Urinary bladder (tissue), 4 donors: Measurements from ENCODE around the gene HMGXB4. TPM values are rescaled to one million over a fixed set of nuclear protein-coding genes. Genes with fewer than 3 reads are reported as not detected.

ENCODE experiments used
- DNase-seq: peaks from one replicate; pipeline ENCODE4 v3.0.0-alpha.2; 2015; ENCODE audit errors: extremely low spot score
- H3K27ac ChIP-seq: one replicate; pipeline ENCODE4 v1.5.1; 2013; ENCODE audit warnings: low read depth, mild to moderate bottlenecking, moderate library complexity
- H3K36me3 ChIP-seq: one replicate; pipeline ENCODE4 v1.6.1; 2013; ENCODE audit warnings: mild to moderate bottlenecking, moderate library complexity; ENCODE audit not compliant: insufficient read depth
- H3K4me1 ChIP-seq: one replicate; pipeline ENCODE4 v1.6.1; 2013; ENCODE audit warnings: mild to moderate bottlenecking, moderate library complexity; ENCODE audit not compliant: insufficient read depth
- H3K4me3 ChIP-seq: one replicate; pipeline ENCODE4 v1.5.1; 2013; ENCODE audit warnings: low read depth, low read length
- WGBS: extraction: QIAGEN DNeasy Blood & Tissue Kit; methylation state at CpG from one replicate; pipeline ENCODE4 v1.1.7; 2013; 5-methylcytosine and 5-hydroxymethylcytosine counted together
- polyA plus RNA-seq: library from polyadenylated mRNA; stranded (reverse); fragments of 200-250 nt; gene quantifications from one replicate; pipeline ENCODE4 v1.2.3, GENCODE V29; 2013
- total RNA-seq: library from RNA; depleted of rRNA; stranded (reverse); fragments of >200 nt; gene quantifications from one replicate; pipeline ENCODE4 v1.2.3, GENCODE V29; 2014
- donor health status: healthy with polysubstance abuse.
- donor health status: healthy.

Gene HMGXB4
- total and polyA plus RNA-seq, 2 donors, result 14.0 to 18.9 TPM

GRCh38 chr22:35276019-35276418, 18.7 kb downstream of the HMGXB4 start:
- Histone ChIP-seq H3K36me3 (no peaks in the 10 kb centered on the region), H3K4me3 (no peak overlapping the region), H3K27ac (no peak overlapping the region), H3K4me1 (peaks cover 1% of the 10 kb centered on the region)
- 84% methylated on average over 4 of the region's 4 CpGs for WGBS
- DNase-seq, result no peak

- H3K4me3 ChIP-seq, result no peak overlapping the region
- 89% methylated on average over 1 of the region's 1 CpG for WGBS
- H3K27ac ChIP-seq, result no peak overlapping the region
- H3K36me3 ChIP-seq, result peaks cover 14% of the 10 kb centered on the region
- no peak for DNase-seq
- no peaks in the 10 kb centered on the region for H3K4me1 ChIP-seq
Observed at GRCh38 chr22:35288116-35288515, 30.8 kb downstream of the HMGXB4 start.

DNA sequence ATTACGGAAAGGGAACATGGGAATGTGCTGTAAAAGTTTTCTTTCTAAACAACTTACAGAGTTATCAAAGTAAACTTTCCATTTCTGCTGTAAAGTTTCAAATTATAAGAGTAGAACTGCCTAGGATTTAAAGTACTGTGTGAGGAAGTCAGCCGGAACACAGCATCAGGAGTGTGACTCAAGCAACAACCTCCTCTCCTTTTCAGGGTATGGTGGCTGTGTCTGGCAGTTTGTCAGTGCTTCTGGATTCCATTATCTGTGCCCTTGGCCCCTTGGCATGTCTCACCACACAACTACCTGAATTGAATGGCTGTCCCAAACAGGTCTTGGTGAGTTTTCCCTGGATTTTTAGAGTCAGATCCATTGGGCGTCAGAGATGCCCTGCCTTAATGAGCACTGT, 35.5 kb downstream of the HMGXB4 start:
- DNase-seq, result no peak
- Histone ChIP-seq H3K4me3 (no peak overlapping the region), H3K4me1 (no peaks in the 10 kb centered on the region), H3K36me3 (peaks cover 5% of the 10 kb centered on the region), H3K27ac (no peak overlapping the region)
- WGBS, result 93% methylated on average over 3 of the region's 3 CpGs

- Histone ChIP-seq H3K27ac (no peak overlapping the region), H3K4me3 (no peak overlapping the region)
- DNase-seq, result no peak
Observed at GRCh38 chr22:35296051-35296450, 38.8 kb downstream of the HMGXB4 start.

GRCh38 chr22:35299217-35299672, 42.0 kb downstream of the HMGXB4 start:
- Histone ChIP-seq H3K4me1 (peaks cover 1% of the 10 kb centered on the region), H3K4me3 (peak overlapping the region; percentile 46), H3K27ac (peak overlapping the region; percentile 93), H3K36me3 (no peaks in the 10 kb centered on the region)
- no peak for DNase-seq
- 8% methylated on average over 13 of the region's 13 CpGs for WGBS

More at GRCh38 chr22:35296051-35296450, 38.8 kb downstream of the HMGXB4 start:
- Histone ChIP-seq H3K4me1 (no peaks in the 10 kb centered on the region), H3K36me3 (peaks cover 2% of the 10 kb centered on the region)

- H3K4me1 ChIP-seq, result peaks cover 1% of the 10 kb centered on the region
- peak; percentile 98 for DNase-seq
- under 1% methylated on average over 64 of the region's 64 CpGs for WGBS
- peak within 1 kb of the TSS; percentile 93 for H3K27ac ChIP-seq
- H3K4me3 ChIP-seq, result peak within 1 kb of the TSS; percentile 46
- no peaks in the 10 kb centered on the region for H3K36me3 ChIP-seq
Observed at GRCh38 chr22:35299673-35300499, 42.6 kb downstream of the HMGXB4 start, which contains the start of gene TOM1. TSS of gene TOM1 (plus strand) at chr22:35299894. CDS start at chr22:35299929, 35 bp downstream.

- DNase-seq, result no peak
- 82% methylated on average over 17 of the region's 17 CpGs for WGBS
- Histone ChIP-seq H3K4me3 (no peak overlapping the region), H3K27ac (no peak overlapping the region), H3K36me3 (no peaks in the 10 kb centered on the region), H3K4me1 (peaks cover 1% of the 10 kb centered on the region)
Observed at GRCh38 chr22:35301372-35301874, 44.1 kb downstream of the HMGXB4 start.

DNA sequence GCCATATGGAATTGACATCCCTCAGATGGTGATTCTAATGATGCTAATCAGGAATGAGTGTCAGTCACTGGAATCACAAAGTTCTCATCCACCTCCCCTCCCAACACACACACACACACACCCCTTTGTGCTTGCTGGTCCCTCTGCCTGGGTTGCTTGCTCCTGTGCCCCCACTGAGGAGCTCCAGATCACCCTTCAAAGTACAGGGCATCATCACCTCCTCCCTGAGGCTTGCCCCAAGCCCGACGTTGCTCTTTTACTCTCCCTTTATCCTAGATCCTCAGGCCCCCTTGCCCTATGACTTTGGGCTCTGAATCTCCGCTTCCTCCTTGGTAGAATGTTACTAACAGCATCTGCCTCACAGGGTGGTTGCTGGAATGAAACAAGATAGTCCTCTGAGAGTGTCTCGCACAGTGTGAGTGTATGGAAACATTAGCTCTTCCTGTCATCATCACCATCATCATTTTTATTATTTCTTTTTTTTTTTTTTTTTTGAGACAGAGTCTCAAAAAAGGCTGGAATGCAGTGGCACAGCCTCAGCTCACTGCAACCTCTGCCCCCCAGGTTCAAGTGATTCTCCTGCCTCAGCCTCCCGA, 45.8 kb downstream of the HMGXB4 start:
- H3K4me1 ChIP-seq, result peaks cover 1% of the 10 kb centered on the region
- DNase-seq, result no peak
- H3K27ac ChIP-seq, result no peak overlapping the region
- WGBS, result 92% methylated on average over 5 of the region's 5 CpGs
- H3K36me3 ChIP-seq, result no peaks in the 10 kb centered on the region
- H3K4me3 ChIP-seq, result no peak overlapping the region

DNA sequence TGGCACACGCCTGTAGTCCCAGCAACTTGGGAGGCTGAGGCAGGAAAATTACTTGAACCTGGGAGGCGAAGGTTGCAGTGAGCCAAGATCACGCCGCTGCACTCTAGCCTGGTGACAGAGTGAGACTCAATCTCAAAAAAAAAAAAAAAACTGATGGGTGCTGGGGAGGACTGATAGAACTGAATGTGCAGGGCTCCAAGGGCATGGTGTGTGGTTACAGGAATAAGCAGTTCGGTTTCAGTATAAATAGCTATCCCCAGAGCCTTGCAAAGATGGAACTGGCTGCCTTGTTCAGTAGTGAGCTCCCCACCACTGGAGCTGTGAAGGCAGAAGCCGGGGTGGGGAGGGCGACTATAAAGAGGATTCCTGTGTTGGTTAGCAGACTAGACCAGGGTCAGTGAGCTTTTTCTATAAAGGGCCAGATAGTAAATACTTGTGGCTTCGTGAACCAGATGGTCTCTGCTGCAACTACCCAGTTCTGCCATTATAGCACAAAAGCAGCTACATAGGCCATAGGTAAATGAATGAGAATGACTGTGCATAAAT, 48.3 kb downstream of the HMGXB4 start:
- no peak for DNase-seq
- peaks cover 1% of the 10 kb centered on the region for H3K4me1 ChIP-seq
- H3K27ac ChIP-seq, result no peak overlapping the region
- no peaks in the 10 kb centered on the region for H3K36me3 ChIP-seq
- WGBS, result 93% methylated on average over 8 of the region's 8 CpGs
- H3K4me3 ChIP-seq, result no peak overlapping the region

DNA sequence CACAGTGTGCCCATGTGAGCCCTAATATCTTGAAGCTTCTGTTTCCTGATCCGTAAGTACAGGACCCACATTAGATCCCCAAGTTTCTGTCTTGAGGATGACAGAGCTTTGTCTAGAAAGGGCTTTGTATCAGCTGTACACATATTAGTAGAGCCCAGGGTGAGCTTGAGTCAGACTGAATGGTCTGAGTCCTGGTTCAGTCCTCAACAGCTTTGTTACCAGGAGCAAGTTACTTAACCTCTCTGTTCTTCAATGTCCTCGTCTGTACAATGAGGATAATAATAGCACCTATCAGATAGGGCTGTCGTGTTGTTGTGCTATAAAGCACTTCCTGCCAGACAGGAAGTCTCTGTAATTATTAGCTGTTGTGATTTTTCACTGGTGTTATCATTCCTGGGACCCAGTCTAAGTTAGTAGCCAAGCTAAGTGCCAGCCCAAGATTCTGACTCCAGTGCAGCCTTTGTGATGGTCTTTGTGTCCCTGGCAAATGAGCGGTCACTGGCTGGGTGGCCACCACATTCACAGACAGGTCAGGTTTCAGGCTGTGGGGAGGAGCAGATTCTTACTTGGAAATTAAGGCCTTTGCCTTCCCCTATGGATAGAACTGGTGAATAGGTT, 49.2 kb downstream of the HMGXB4 start:
- WGBS, result 55% methylated on average over 4 of the region's 4 CpGs
- H3K36me3 ChIP-seq, result no peaks in the 10 kb centered on the region
- H3K27ac ChIP-seq, result no peak overlapping the region
- no peak overlapping the region for H3K4me3 ChIP-seq
- no peak for DNase-seq
- peaks cover 1% of the 10 kb centered on the region for H3K4me1 ChIP-seq

- H3K4me1 ChIP-seq, result peaks cover 1% of the 10 kb centered on the region
- DNase-seq, result no peak
- H3K4me3 ChIP-seq, result no peak overlapping the region
Observed at GRCh38 chr22:35307372-35307771, 50.1 kb downstream of the HMGXB4 start.

GRCh38 chr22:35307892-35308291, 50.6 kb downstream of the HMGXB4 start:
- H3K4me1 ChIP-seq, result no peaks in the 10 kb centered on the region
- 91% methylated on average over 7 of the region's 7 CpGs for WGBS
- H3K27ac ChIP-seq, result no peak overlapping the region
- no peaks in the 10 kb centered on the region for H3K36me3 ChIP-seq
- no peak for DNase-seq
- no peak overlapping the region for H3K4me3 ChIP-seq

More at GRCh38 chr22:35307372-35307771, 50.1 kb downstream of the HMGXB4 start:
- Histone ChIP-seq H3K36me3 (no peaks in the 10 kb centered on the region), H3K27ac (no peak overlapping the region)
- WGBS, result 82% methylated on average over 9 of the region's 9 CpGs

GRCh38 chr22:35308480-35309021, 51.3 kb downstream of the HMGXB4 start:
- Histone ChIP-seq H3K4me3 (no peak overlapping the region), H3K36me3 (no peaks in the 10 kb centered on the region), H3K4me1 (no peaks in the 10 kb centered on the region), H3K27ac (no peak overlapping the region)
- 87% methylated on average over 6 of the region's 6 CpGs for WGBS
- no peak for DNase-seq
